HepG2 (cell line): Measurements from ENCODE around the gene TLCD1. TPM values are rescaled to one million over a fixed set of nuclear protein-coding genes. Genes with fewer than 3 reads are reported as not detected.

Experiments used
- EHMT2 ChIP-seq: fragments of 200-600 bp; sonication (generic); IDR thresholded peaks from 2 replicates; pipeline ENCODE4 v1.7.0; 2017; ENCODE audit warnings: antibody characterized with exemption, low read depth, low read length, borderline replicate concordance
- FOXA1 ChIP-seq, 2 experiments: fragments of 450-650 bp in 1 of 2; sonication (generic) in 1 of 2; formaldehyde crosslinking in 1 of 2; IDR thresholded peaks; 2 replicates each; pipeline versions ENCODE4 v1.4.0 to v1.6.1; 2016 to 2020; ENCODE audit warnings: missing genetic modification reagents in 1 of 2
- IKZF5 ChIP-seq: IDR thresholded peaks from 2 replicates; pipeline ENCODE4 v1.6.1; 2018; ENCODE audit warnings: missing genetic modification reagents, mild to moderate bottlenecking, missing compliant biosample characterization
- JDP2 ChIP-seq: sonication (generic); formaldehyde crosslinking; IDR thresholded peaks from 2 replicates; pipeline ENCODE4 v1.8.1; 2022; ENCODE audit warnings: missing genetic modification reagents, borderline replicate concordance
- MAZ ChIP-seq, 2 experiments: sonication (generic) in 1 of 2; formaldehyde crosslinking in 1 of 2; IDR thresholded peaks; 2 replicates each; pipeline versions ENCODE4 v1.5.0 to v1.6.1; 2012 to 2020; ENCODE audit warnings: low read depth in 2 of 2, mild to moderate bottlenecking in 2 of 2, borderline replicate concordance in 1 of 2, improper control_type of control experiment in 1 of 2, low read length in 1 of 2, missing genetic modification reagents in 1 of 2, moderate library complexity in 1 of 2
- MEIS1 ChIP-seq: sonication (generic); formaldehyde crosslinking; IDR thresholded peaks from 2 replicates; pipeline ENCODE4 v1.9.0; 2021; ENCODE audit warnings: mild to moderate bottlenecking, missing genetic modification reagents, moderate library complexity, borderline replicate concordance
- MEIS2 ChIP-seq: sonication (generic); formaldehyde crosslinking; IDR thresholded peaks from 2 replicates; pipeline ENCODE4 v1.9.0; 2021; ENCODE audit warnings: mild to moderate bottlenecking, missing genetic modification reagents
- NR2F6 ChIP-seq, 2 experiments: IDR thresholded peaks; 2 replicates each; pipeline ENCODE4 v1.6.1; 2016; ENCODE audit warnings: antibody characterized with exemption in 1 of 2, mild to moderate bottlenecking in 1 of 2
- TFE3 ChIP-seq: IDR thresholded peaks from 2 replicates; pipeline ENCODE4 v1.6.1; 2016
- ZFP82 ChIP-seq: sonication (generic); formaldehyde crosslinking; IDR thresholded peaks from 2 replicates; pipeline ENCODE4 v1.5.1; 2020; ENCODE audit warnings: mild to moderate bottlenecking, missing genetic modification reagents, borderline replicate concordance
- ZNF138 ChIP-seq: sonication (generic); formaldehyde crosslinking; IDR thresholded peaks from 2 replicates; pipeline ENCODE4 v1.5.0; 2020; ENCODE audit warnings: mild to moderate bottlenecking, low read depth, missing genetic modification reagents
- ZNF230 ChIP-seq: sonication (generic); formaldehyde crosslinking; IDR thresholded peaks from 2 replicates; pipeline ENCODE4 v1.4.0; 2020; ENCODE audit warnings: mild to moderate bottlenecking, missing genetic modification reagents
- ZNF235 ChIP-seq: sonication (generic); formaldehyde crosslinking; IDR thresholded peaks from 2 replicates; pipeline ENCODE4 v1.8.1; 2023; ENCODE audit warnings: mild to moderate bottlenecking, missing genetic modification reagents, borderline replicate concordance
- ZNF556 ChIP-seq: sonication (generic); formaldehyde crosslinking; IDR thresholded peaks from 2 replicates; pipeline ENCODE4 v1.4.0; 2020; ENCODE audit warnings: mild to moderate bottlenecking, missing genetic modification reagents, borderline replicate concordance
- ZSCAN12 ChIP-seq: sonication (generic); formaldehyde crosslinking; IDR thresholded peaks from 2 replicates; pipeline ENCODE4 v1.9.0; 2021; ENCODE audit warnings: mild to moderate bottlenecking, missing genetic modification reagents
- polyA plus RNA-seq, 8 experiments: library from polyadenylated mRNA; depleted of rRNA in 3 of 8; stranded (reverse) in 7 of 8; unstranded in 1 of 8; fragments of >200 nt; fragmentation: Illumina TruSeq in 4 of 8; extraction: Trizol in 4 of 8; gene quantifications; 2 replicates each; pipeline versions ENCODE4 v1.2.1 to v1.2.3, GENCODE V29; 2011 to 2016; ENCODE audit warnings: low read depth in 4 of 8, missing spikeins in 1 of 8, mixed read lengths in 1 of 8; ENCODE audit not compliant: insufficient read depth in 1 of 8
- total RNA-seq, 5 experiments: library from RNA; depleted of rRNA; stranded (reverse); fragments of >200 nt; fragmentation: Illumina TruSeq; extraction: Trizol; gene quantifications; 2 replicates each; pipeline ENCODE4 v1.2.3, GENCODE V29; 2016; ENCODE audit warnings: low read depth in 1 of 5
- TF ChIP-seq, protein P1 (sequence below): IDR thresholded peaks from 2 replicates; pipeline ENCODE4 v1.6.1; 2016; ENCODE audit warnings: low read depth, borderline replicate concordance
- TF ChIP-seq, protein P2 (sequence below): sonication (generic); formaldehyde crosslinking; IDR thresholded peaks from 2 replicates; pipeline ENCODE4 v1.8.0; 2022; ENCODE audit warnings: missing genetic modification reagents, mild to moderate bottlenecking, inconsistent platforms, borderline replicate concordance
- TF ChIP-seq, protein P3 (sequence below): IDR thresholded peaks from 2 replicates; pipeline ENCODE4 v1.4.0; 2020; ENCODE audit warnings: mild to moderate bottlenecking, missing genetic modification reagents

The TLCD1 gene
- total and polyA plus RNA-seq, 2 of the 13 experiments (the other 11 are each of a cell fraction or from before 2014, with no cell fraction given): 14.9 to 19.6 TPM

DNA sequence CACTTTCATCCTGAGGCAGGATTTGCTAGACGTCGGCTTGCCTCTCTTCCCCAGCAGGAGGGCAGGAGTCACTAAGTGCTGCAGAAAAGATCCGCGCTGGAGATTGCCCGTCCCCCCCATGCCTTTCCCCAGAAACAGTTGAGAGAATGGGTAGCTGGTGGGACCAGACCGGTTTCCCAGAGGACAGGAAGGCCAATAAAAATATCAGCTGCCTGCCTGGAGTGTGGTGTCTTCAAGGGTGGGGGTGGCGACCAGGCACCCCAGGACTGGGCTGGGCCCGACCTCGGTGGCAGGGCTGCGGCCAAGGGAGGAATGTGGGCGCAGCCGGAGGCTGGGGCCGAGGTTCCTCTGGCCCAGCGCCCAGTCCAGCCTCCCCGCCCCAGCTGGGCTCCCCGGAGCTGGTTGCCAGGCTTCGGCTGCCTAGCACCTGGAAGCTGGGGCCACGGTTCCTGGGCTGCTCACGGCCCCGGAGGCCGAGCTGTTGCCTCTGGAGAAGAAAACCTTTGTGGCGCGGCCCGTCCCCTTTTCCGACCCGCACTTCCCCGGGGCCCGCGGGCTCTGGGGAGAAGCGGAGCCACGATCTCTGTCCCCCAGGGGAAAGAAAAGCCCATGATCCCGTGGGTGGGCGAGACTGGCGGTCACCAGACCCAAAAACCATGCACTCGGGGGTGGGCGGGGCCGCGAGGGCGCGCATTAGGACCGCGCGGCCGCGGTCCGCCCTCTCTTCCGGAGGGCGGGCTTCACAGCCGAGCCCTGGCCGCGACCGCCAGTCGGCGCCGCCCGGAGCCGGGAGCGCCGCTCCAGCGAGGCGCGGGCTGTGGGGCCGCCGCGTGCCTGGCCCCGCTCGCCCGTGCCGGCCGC, 17.4 kb upstream of the TLCD1 start, which contains the start of gene TRAF4 (continued):
- no peak for TF ChIP-seq TFE3 (CRISPR knock-in tag)
- no peak for TF ChIP-seq FOXA1 (IDR thresholded peaks at IDR 0.05)
- no peak for TF ChIP-seq FOXA1 (CRISPR knock-in tag; IDR thresholded peaks at IDR 0.05)
- no peak for TF ChIP-seq JDP2 (CRISPR knock-in tag)
- no peak; the same call in none of the 2 replicates for TF ChIP-seq MEIS2 (CRISPR knock-in tag)
- TF ChIP-seq ZNF230 (CRISPR knock-in tag): no peak
- no peak for TF ChIP-seq NR2F6 (IDR thresholded peaks at IDR 0.05)
- no peak for TF ChIP-seq NR2F6 (CRISPR knock-in tag; IDR thresholded peaks at IDR 0.05)
- TF ChIP-seq, protein P1, sequence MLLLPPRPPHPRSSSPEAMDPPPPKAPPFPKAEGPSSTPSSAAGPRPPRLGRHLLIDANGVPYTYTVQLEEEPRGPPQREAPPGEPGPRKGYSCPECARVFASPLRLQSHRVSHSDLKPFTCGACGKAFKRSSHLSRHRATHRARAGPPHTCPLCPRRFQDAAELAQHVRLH (CRISPR knock-in tag): no peak
- TF ChIP-seq, protein P2, sequence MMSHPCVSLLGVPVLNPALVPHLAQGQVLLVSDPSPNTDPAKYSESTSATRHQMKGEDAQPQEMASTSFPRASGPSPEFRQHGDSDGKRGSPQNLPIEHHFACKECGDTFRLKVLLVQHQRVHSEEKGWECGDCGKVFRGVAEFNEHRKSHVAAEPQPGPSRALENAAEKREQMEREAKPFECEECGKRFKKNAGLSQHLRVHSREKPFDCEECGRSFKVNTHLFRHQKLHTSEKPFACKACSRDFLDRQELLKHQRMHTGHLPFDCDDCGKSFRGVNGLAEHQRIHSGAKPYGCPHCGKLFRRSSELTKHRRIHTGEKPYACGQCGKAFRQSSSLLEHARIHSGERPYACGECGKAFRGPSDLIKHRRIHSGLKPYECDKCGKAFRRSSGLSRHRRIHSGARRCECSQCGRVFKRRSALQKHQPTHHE: peak; percentile 52; the same call in 1 of the 2 replicates
- TF ChIP-seq, protein P3, sequence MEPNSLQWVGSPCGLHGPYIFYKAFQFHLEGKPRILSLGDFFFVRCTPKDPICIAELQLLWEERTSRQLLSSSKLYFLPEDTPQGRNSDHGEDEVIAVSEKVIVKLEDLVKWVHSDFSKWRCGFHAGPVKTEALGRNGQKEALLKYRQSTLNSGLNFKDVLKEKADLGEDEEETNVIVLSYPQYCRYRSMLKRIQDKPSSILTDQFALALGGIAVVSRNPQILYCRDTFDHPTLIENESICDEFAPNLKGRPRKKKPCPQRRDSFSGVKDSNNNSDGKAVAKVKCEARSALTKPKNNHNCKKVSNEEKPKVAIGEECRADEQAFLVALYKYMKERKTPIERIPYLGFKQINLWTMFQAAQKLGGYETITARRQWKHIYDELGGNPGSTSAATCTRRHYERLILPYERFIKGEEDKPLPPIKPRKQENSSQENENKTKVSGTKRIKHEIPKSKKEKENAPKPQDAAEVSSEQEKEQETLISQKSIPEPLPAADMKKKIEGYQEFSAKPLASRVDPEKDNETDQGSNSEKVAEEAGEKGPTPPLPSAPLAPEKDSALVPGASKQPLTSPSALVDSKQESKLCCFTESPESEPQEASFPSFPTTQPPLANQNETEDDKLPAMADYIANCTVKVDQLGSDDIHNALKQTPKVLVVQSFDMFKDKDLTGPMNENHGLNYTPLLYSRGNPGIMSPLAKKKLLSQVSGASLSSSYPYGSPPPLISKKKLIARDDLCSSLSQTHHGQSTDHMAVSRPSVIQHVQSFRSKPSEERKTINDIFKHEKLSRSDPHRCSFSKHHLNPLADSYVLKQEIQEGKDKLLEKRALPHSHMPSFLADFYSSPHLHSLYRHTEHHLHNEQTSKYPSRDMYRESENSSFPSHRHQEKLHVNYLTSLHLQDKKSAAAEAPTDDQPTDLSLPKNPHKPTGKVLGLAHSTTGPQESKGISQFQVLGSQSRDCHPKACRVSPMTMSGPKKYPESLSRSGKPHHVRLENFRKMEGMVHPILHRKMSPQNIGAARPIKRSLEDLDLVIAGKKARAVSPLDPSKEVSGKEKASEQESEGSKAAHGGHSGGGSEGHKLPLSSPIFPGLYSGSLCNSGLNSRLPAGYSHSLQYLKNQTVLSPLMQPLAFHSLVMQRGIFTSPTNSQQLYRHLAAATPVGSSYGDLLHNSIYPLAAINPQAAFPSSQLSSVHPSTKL (CRISPR knock-in tag): no peak; the same call in 1 of the 2 replicates
- TF ChIP-seq MEIS1: no peak
- peak; percentile 79; the same call in 1 of the 2 replicates for TF ChIP-seq ZFP82 (CRISPR knock-in tag)
- no peak for TF ChIP-seq EHMT2
- no peak; the same call in 1 of the 2 replicates for TF ChIP-seq ZSCAN12
- TF ChIP-seq ZNF138: no peak
- TF ChIP-seq MAZ (IDR thresholded peaks at IDR 0.05; ENCODE audit: borderline replicate concordance, low read depth, low read length): peak; percentile 15; the same call in 1 of the 2 replicates
- peak; percentile 35; the same call in 1 of the 2 replicates for TF ChIP-seq MAZ (CRISPR knock-in tag; IDR thresholded peaks at IDR 0.05; ENCODE audit: low read depth)
- TF ChIP-seq ZNF235 (CRISPR knock-in tag): no peak; the same call in 1 of the 2 replicates
- no peak; the same call in 1 of the 2 replicates for TF ChIP-seq IKZF5 (CRISPR knock-in tag)
- TF ChIP-seq ZNF556: no peak
